Mesendoderm (in vitro differentiated cells): Measurements from ENCODE around the gene DLG1.

Experiments used
- DNase-seq: peaks from one replicate; pipeline ENCODE4 v3.0.0; 2013
- H2AK5ac ChIP-seq: 2 replicates; pipeline ENCODE4 v1.6.1; 2013; ENCODE audit warnings: low read length, inconsistent platforms
- H2BK120ac ChIP-seq: 2 replicates; pipeline ENCODE4 v1.6.1; 2013; ENCODE audit warnings: low read depth, mild to moderate bottlenecking, low read length, moderate library complexity, mixed read lengths
- H2BK15ac ChIP-seq: replicated peaks from 2 replicates; pipeline ENCODE4 v1.6.1; 2013; ENCODE audit warnings: low read depth, mild to moderate bottlenecking, moderate library complexity
- H2BK5ac ChIP-seq: 2 replicates; pipeline ENCODE4 v1.6.1; 2013; ENCODE audit warnings: low read length, inconsistent platforms
- H3K18ac ChIP-seq: 2 replicates; pipeline ENCODE4 v1.6.1; 2013; ENCODE audit warnings: mild to moderate bottlenecking, low read length, mixed read lengths
- H3K23ac ChIP-seq: one replicate; pipeline ENCODE4 v1.6.1; 2013; ENCODE audit warnings: low read length
- H3K27ac ChIP-seq: 2 replicates; pipeline ENCODE4 v1.5.1; 2013; ENCODE audit warnings: low read depth, mild to moderate bottlenecking, inconsistent platforms, low read length, moderate library complexity
- H3K27me3 ChIP-seq: 2 replicates; pipeline ENCODE4 v1.6.1; 2013; ENCODE audit warnings: low read length, control low read depth, mild to moderate bottlenecking, inconsistent platforms; ENCODE audit not compliant: insufficient read depth, poor library complexity
- H3K36me3 ChIP-seq: 2 replicates; pipeline ENCODE4 v1.6.1; 2013; ENCODE audit warnings: low read length, inconsistent platforms; ENCODE audit not compliant: control insufficient read depth, insufficient read depth
- H3K4ac ChIP-seq: one replicate; pipeline ENCODE4 v1.6.1; 2013; ENCODE audit warnings: low read depth, mild to moderate bottlenecking, low read length, moderate library complexity
- H3K4me1 ChIP-seq: 2 replicates; pipeline ENCODE4 v1.6.1; 2013; ENCODE audit warnings: low read depth, low read length, inconsistent platforms; ENCODE audit not compliant: control insufficient read depth
- H3K4me2 ChIP-seq: 2 replicates; pipeline ENCODE4 v1.6.1; 2013; ENCODE audit warnings: low read length
- H3K4me3 ChIP-seq: 2 replicates; pipeline ENCODE4 v1.5.1; 2013; ENCODE audit warnings: mild to moderate bottlenecking, low read length
- H3K56ac ChIP-seq: one replicate; pipeline ENCODE4 v1.6.1; 2013; ENCODE audit warnings: low read length
- H3K79me1 ChIP-seq: 2 replicates; pipeline ENCODE4 v1.6.1; 2013; ENCODE audit warnings: low read length, inconsistent platforms
- H3K79me2 ChIP-seq: 2 replicates; pipeline ENCODE4 v1.6.1; 2013; ENCODE audit warnings: mild to moderate bottlenecking, low read length; ENCODE audit not compliant: control insufficient read depth, insufficient read depth
- H3K9ac ChIP-seq: 2 replicates; pipeline ENCODE4 v1.6.1; 2013; ENCODE audit warnings: low read length, inconsistent platforms
- H4K5ac ChIP-seq: one replicate; pipeline ENCODE4 v1.6.1; 2013; ENCODE audit warnings: low read length
- H4K8ac ChIP-seq: one replicate; pipeline ENCODE4 v1.6.1; 2013; ENCODE audit warnings: low read depth, mild to moderate bottlenecking, control low read depth, low read length, moderate library complexity
- WGBS: extraction: QIAGEN DNeasy Blood & Tissue Kit; methylation state at CpG from one replicate; pipeline ENCODE4 v1.1.7; 2013; ENCODE audit warnings: low lambda C conversion rate, missing lambda C conversion rate; ENCODE audit not compliant: insufficient coverage; ENCODE audit errors: extremely low coverage; 5-methylcytosine and 5-hydroxymethylcytosine counted together

DLG1 gene

GRCh38 chr3:197019535-197019934 lies 278.9 kb downstream of the DLG1 start:
- Histone ChIP-seq H4K5ac (no peak overlapping the region), H3K79me1 (no peaks in the 10 kb centered on the region), H3K9ac (no peak overlapping the region), H2BK15ac (no peak overlapping the region), H3K4ac (no peak overlapping the region), H3K27ac (no peak overlapping the region), H2AK5ac (no peak overlapping the region), H4K8ac (no peak overlapping the region), H2BK5ac (no peak overlapping the region), H3K4me2 (no peak overlapping the region), H3K23ac (no peak overlapping the region), H3K79me2 (no peaks in the 10 kb centered on the region), H3K4me1 (peaks cover 6% of the 10 kb centered on the region), H3K27me3 (no peaks in the 10 kb centered on the region), H3K4me3 (no peak overlapping the region), H3K18ac (no peak overlapping the region), H3K36me3 (no peaks in the 10 kb centered on the region), H2BK120ac (no peak overlapping the region), H3K56ac (no peak overlapping the region)
- no peak for DNase-seq
- no CpG with 5 or more reads among the region's 13 CpGs for WGBS

- H2BK120ac ChIP-seq: no peak overlapping the region
- DNase-seq: no peak
- H3K27me3 ChIP-seq: no peaks in the 10 kb centered on the region
- no peak overlapping the region for H3K56ac ChIP-seq
- no peaks in the 10 kb centered on the region for H3K36me3 ChIP-seq
- no peak overlapping the region for H2AK5ac ChIP-seq
- H4K8ac ChIP-seq: no peak overlapping the region
- no peak overlapping the region for H3K4me3 ChIP-seq
- no peak overlapping the region for H3K9ac ChIP-seq
- no CpG with 5 or more reads among the region's 6 CpGs for WGBS
- no peak overlapping the region for H4K5ac ChIP-seq
- no peak overlapping the region for H3K27ac ChIP-seq
- no peak overlapping the region for H3K4me2 ChIP-seq
- no peak overlapping the region for H2BK15ac ChIP-seq
- H3K79me1 ChIP-seq: no peaks in the 10 kb centered on the region
- H3K4ac ChIP-seq: no peak overlapping the region
- peaks cover 6% of the 10 kb centered on the region for H3K4me1 ChIP-seq
- no peak overlapping the region for H2BK5ac ChIP-seq
- H3K79me2 ChIP-seq: no peaks in the 10 kb centered on the region
- H3K18ac ChIP-seq: no peak overlapping the region
- H3K23ac ChIP-seq: no peak overlapping the region
Measured at GRCh38 chr3:197019021-197019420, 279.4 kb downstream of the DLG1 start.

- no peak overlapping the region for H3K23ac ChIP-seq
- H2BK5ac ChIP-seq: no peak overlapping the region
- H4K5ac ChIP-seq: no peak overlapping the region
- H3K4me1 ChIP-seq: peaks cover 2% of the 10 kb centered on the region
- H2BK15ac ChIP-seq: no peak overlapping the region
- no peak for DNase-seq
- no peaks in the 10 kb centered on the region for H3K79me2 ChIP-seq
- H4K8ac ChIP-seq: no peak overlapping the region
- H3K18ac ChIP-seq: no peak overlapping the region
- H3K27me3 ChIP-seq: no peaks in the 10 kb centered on the region
- no peak overlapping the region for H2AK5ac ChIP-seq
- H3K4ac ChIP-seq: no peak overlapping the region
- H3K9ac ChIP-seq: no peak overlapping the region
- no peak overlapping the region for H2BK120ac ChIP-seq
- no peak overlapping the region for H3K4me2 ChIP-seq
- H3K56ac ChIP-seq: no peak overlapping the region
- no peaks in the 10 kb centered on the region for H3K79me1 ChIP-seq
- no peak overlapping the region for H3K4me3 ChIP-seq
- H3K36me3 ChIP-seq: no peaks in the 10 kb centered on the region
- H3K27ac ChIP-seq: no peak overlapping the region
- no CpG with 5 or more reads among the region's 18 CpGs for WGBS
Measured at GRCh38 chr3:197017003-197017402, 281.4 kb downstream of the DLG1 start.

- Histone ChIP-seq H2BK15ac (no peak overlapping the region), H2AK5ac (no peak overlapping the region), H3K79me1 (no peaks in the 10 kb centered on the region), H3K4ac (no peak overlapping the region), H3K4me3 (no peak overlapping the region), H3K4me1 (no peaks in the 10 kb centered on the region), H3K23ac (no peak overlapping the region), H2BK5ac (no peak overlapping the region), H3K18ac (no peak overlapping the region), H3K9ac (no peak overlapping the region), H3K4me2 (no peak overlapping the region), H3K27me3 (no peaks in the 10 kb centered on the region), H3K56ac (no peak overlapping the region), H3K27ac (no peak overlapping the region), H4K8ac (no peak overlapping the region), H3K36me3 (no peaks in the 10 kb centered on the region), H2BK120ac (no peak overlapping the region), H3K79me2 (no peaks in the 10 kb centered on the region), H4K5ac (no peak overlapping the region)
- no CpG with 5 or more reads among the region's 28 CpGs for WGBS
- DNase-seq: no peak
Measured at GRCh38 chr3:197015790-197016736, 282.3 kb downstream of the DLG1 start.

- Histone ChIP-seq H2BK5ac (no peak overlapping the region), H3K4me2 (no peak overlapping the region), H4K8ac (no peak overlapping the region), H3K9ac (no peak overlapping the region), H2AK5ac (no peak overlapping the region), H3K36me3 (no peaks in the 10 kb centered on the region), H3K27me3 (no peaks in the 10 kb centered on the region), H3K4me1 (no peaks in the 10 kb centered on the region), H3K4ac (no peak overlapping the region), H2BK120ac (no peak overlapping the region), H3K79me2 (no peaks in the 10 kb centered on the region), H2BK15ac (no peak overlapping the region), H3K23ac (no peak overlapping the region), H3K18ac (no peak overlapping the region), H3K56ac (no peak overlapping the region), H4K5ac (no peak overlapping the region), H3K27ac (no peak overlapping the region), H3K79me1 (no peaks in the 10 kb centered on the region), H3K4me3 (no peak overlapping the region)
- no peak for DNase-seq
- WGBS: no CpG with 5 or more reads among the region's 22 CpGs
Measured at GRCh38 chr3:197014942-197015575, 283.4 kb downstream of the DLG1 start.
